ENCODE data around the gene CABP7. TPM values are rescaled to one million over a fixed set of nuclear protein-coding genes. Genes with fewer than 3 reads are reported as not detected.

CABP7 gene
- polyA plus RNA-seq, 1 donor (not counting 4 experiments of a cell fraction or from before 2014, with no cell fraction given) = not detected

- no peaks in the 10 kb centered on the region for H3K9me1 ChIP-seq (ENCODE audit: control insufficient read depth, extremely low read depth, insufficient read depth, low read length)
- dilution Hi-C loops (cut with MboI; ENCODE audit: extremely low pct_ligation_motif_present, low sequenced_read_pairs) = no loop called here
- no peak for TF ChIP-seq EZH2 (IDR thresholded peaks at IDR 0.05; ENCODE audit: low read length)
- H3K9ac ChIP-seq (ENCODE audit: control insufficient read depth, extremely low read depth, insufficient read depth, low read length) = no peak overlapping the region
- H3K4me1 ChIP-seq (ENCODE audit: control insufficient read depth, extremely low read depth, insufficient read depth, low read length) = no peaks in the 10 kb centered on the region
- DNase-seq (ENCODE audit: low read depth, low spot score) = no peak
- H3K36me3 ChIP-seq (ENCODE audit: control insufficient read depth in 2 of 2, extremely low read depth in 1 of 2, insufficient read depth in 2 of 2, low read length in 2 of 2) = peaks cover 51 to 66% of the 10 kb centered on the region in 2 experiments
- H3K27ac ChIP-seq (ENCODE audit: control insufficient read depth, insufficient read depth, low read length) = no peak overlapping the region
- H3K9me3 ChIP-seq (ENCODE audit: control insufficient read depth, low read depth, low read length) = no peaks in the 10 kb centered on the region
- H3K79me2 ChIP-seq (ENCODE audit: control insufficient read depth, insufficient read depth, low read length) = peaks cover 2% of the 10 kb centered on the region
- FAIRE-seq = no peak
- H2AFZ ChIP-seq (ENCODE audit: control insufficient read depth, low read length) = no peak overlapping the region
- H4K20me1 ChIP-seq (ENCODE audit: control insufficient read depth, extremely low read depth, insufficient read depth, low read length) = no peaks in the 10 kb centered on the region
- no peak overlapping the region for H3K4me3 ChIP-seq (ENCODE audit: control insufficient read depth in 2 of 3, extremely low read depth in 1 of 3, insufficient read depth in 2 of 3, low read depth in 1 of 3, low read length in 3 of 3)
- no peaks in the 10 kb centered on the region for H3K27me3 ChIP-seq (ENCODE audit: control insufficient read depth, extremely low read depth, insufficient read depth, low read length)
- H3K4me2 ChIP-seq (ENCODE audit: control insufficient read depth, extremely low read depth, insufficient read depth, low read depth, low read length) = no peak overlapping the region
Measured at GRCh38 chr22:29673361-29674066, 46.3 kb upstream of the CABP7 start.

GRCh38 chr22:29674121-29674520, 45.7 kb upstream of the CABP7 start:
- Histone ChIP-seq H3K79me2 (ENCODE audit: control insufficient read depth, insufficient read depth, low read length) (peaks cover 2% of the 10 kb centered on the region), H3K27me3 (ENCODE audit: control insufficient read depth, extremely low read depth, insufficient read depth, low read length) (no peaks in the 10 kb centered on the region), H3K36me3 (ENCODE audit: control insufficient read depth in 2 of 2, extremely low read depth in 1 of 2, insufficient read depth in 2 of 2, low read length in 2 of 2) (peaks cover 49 to 61% of the 10 kb centered on the region in 2 experiments), H3K4me2 (ENCODE audit: control insufficient read depth, extremely low read depth, insufficient read depth, low read depth, low read length) (no peak overlapping the region), H2AFZ (ENCODE audit: control insufficient read depth, low read length) (no peak overlapping the region), H3K27ac (ENCODE audit: control insufficient read depth, insufficient read depth, low read length) (no peak overlapping the region), H3K9ac (ENCODE audit: control insufficient read depth, extremely low read depth, insufficient read depth, low read length) (no peak overlapping the region), H3K9me1 (ENCODE audit: control insufficient read depth, extremely low read depth, insufficient read depth, low read length) (no peaks in the 10 kb centered on the region), H3K4me1 (ENCODE audit: control insufficient read depth, extremely low read depth, insufficient read depth, low read length) (no peaks in the 10 kb centered on the region), H3K9me3 (ENCODE audit: control insufficient read depth, low read depth, low read length) (no peaks in the 10 kb centered on the region), H3K4me3 (ENCODE audit: control insufficient read depth in 2 of 3, extremely low read depth in 1 of 3, insufficient read depth in 2 of 3, low read depth in 1 of 3, low read length in 3 of 3) (no peak overlapping the region), H4K20me1 (ENCODE audit: control insufficient read depth, extremely low read depth, insufficient read depth, low read length) (no peaks in the 10 kb centered on the region)
- dilution Hi-C loops (cut with MboI; ENCODE audit: extremely low pct_ligation_motif_present, low sequenced_read_pairs) = no loop called here
- no peak for DNase-seq (ENCODE audit: low read depth, low spot score)
- FAIRE-seq = no peak
- TF ChIP-seq EZH2 (IDR thresholded peaks at IDR 0.05; ENCODE audit: low read length) (no peak), CTCF (optimal IDR thresholded peaks at IDR 0.05 in 1 of 3, IDR thresholded peaks at IDR 0.05 in 1 of 3, conservative IDR thresholded peaks at IDR 0.05 in 1 of 3; ENCODE audit: extremely low read depth in 1 of 3, insufficient read depth in 2 of 3, low read length in 3 of 3) (no peak)

GRCh38 chr22:29679316-29679715, 40.5 kb upstream of the CABP7 start:
- dilution Hi-C loops (cut with MboI; ENCODE audit: extremely low pct_ligation_motif_present, low sequenced_read_pairs) = no loop called here
- Histone ChIP-seq H3K9me3 (ENCODE audit: control insufficient read depth, low read depth, low read length) (no peaks in the 10 kb centered on the region), H3K4me2 (ENCODE audit: control insufficient read depth, extremely low read depth, insufficient read depth, low read depth, low read length) (no peak overlapping the region), H3K36me3 (ENCODE audit: control insufficient read depth in 2 of 2, extremely low read depth in 1 of 2, insufficient read depth in 2 of 2, low read length in 2 of 2) (peaks cover 48 to 56% of the 10 kb centered on the region in 2 experiments), H3K4me1 (ENCODE audit: control insufficient read depth, extremely low read depth, insufficient read depth, low read length) (no peaks in the 10 kb centered on the region), H3K9me1 (ENCODE audit: control insufficient read depth, extremely low read depth, insufficient read depth, low read length) (no peaks in the 10 kb centered on the region), H2AFZ (ENCODE audit: control insufficient read depth, low read length) (no peak overlapping the region), H3K4me3 (ENCODE audit: control insufficient read depth in 2 of 3, extremely low read depth in 1 of 3, insufficient read depth in 2 of 3, low read depth in 1 of 3, low read length in 3 of 3) (no peak overlapping the region), H3K79me2 (ENCODE audit: control insufficient read depth, insufficient read depth, low read length) (no peaks in the 10 kb centered on the region), H3K27ac (ENCODE audit: control insufficient read depth, insufficient read depth, low read length) (no peak overlapping the region), H4K20me1 (ENCODE audit: control insufficient read depth, extremely low read depth, insufficient read depth, low read length) (no peaks in the 10 kb centered on the region), H3K27me3 (ENCODE audit: control insufficient read depth, extremely low read depth, insufficient read depth, low read length) (no peaks in the 10 kb centered on the region), H3K9ac (ENCODE audit: control insufficient read depth, extremely low read depth, insufficient read depth, low read length) (no peak overlapping the region)
- FAIRE-seq = no peak
- DNase-seq (ENCODE audit: low read depth, low spot score) = no peak
- TF ChIP-seq CTCF (optimal IDR thresholded peaks at IDR 0.05 in 1 of 3, IDR thresholded peaks at IDR 0.05 in 1 of 3, conservative IDR thresholded peaks at IDR 0.05 in 1 of 3; ENCODE audit: extremely low read depth in 1 of 3, insufficient read depth in 2 of 3, low read length in 3 of 3) (no peak), EZH2 (IDR thresholded peaks at IDR 0.05; ENCODE audit: low read length) (no peak)
